ENCODE measurements around the gene CHSY1. TPM values are rescaled to one million over a fixed set of nuclear protein-coding genes. Genes with fewer than 3 reads are reported as not detected.

Gene CHSY1
- total RNA-seq, 1 experiment from 2014 or later: 82.3 TPM

GRCh38 chr15:101200181-101200580 is 51.7 kb downstream of the CHSY1 start:
- H3K4me3 ChIP-seq: peak overlapping the region; percentile 0; the same call in 1 of the 2 replicates
- peak overlapping the region; percentile 93 for H3K27ac ChIP-seq
- DNase-seq: peak in 1 of 2 experiments; percentile 37
- no peaks in the 10 kb centered on the region for H3K9me3 ChIP-seq (replicated peaks)
- H3K4me1 ChIP-seq: peaks cover 59% of the 10 kb centered on the region
- peaks cover 6% of the 10 kb centered on the region; the same call in 1 of the 2 replicates for H3K36me3 ChIP-seq
- no peaks in the 10 kb centered on the region for H3K27me3 ChIP-seq

DNA sequence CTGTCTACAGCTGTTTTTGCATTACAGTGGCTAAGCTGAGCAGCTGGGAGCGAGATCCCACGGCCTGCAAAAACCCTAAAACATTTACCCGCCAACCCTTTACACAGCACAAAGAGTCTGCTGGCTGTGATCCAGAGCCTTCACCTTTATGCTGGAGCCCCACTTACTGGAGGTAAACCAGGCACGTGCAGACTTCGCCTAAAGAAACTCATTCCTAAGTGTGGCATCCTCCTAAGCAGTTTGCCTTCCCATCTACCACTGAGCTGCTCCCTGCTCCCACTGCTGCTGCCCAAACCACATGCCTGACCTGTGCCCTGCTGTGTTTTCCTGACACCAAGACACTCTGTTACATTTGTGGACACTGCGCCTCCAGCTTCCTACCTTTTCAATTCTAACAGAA is 53.0 kb downstream of the CHSY1 start:
- Histone ChIP-seq H3K36me3 (0 out of 2 replicates have a peak, but pooled peaks cover 5% of the 10 kb centered on the region), H3K4me3 (peak overlapping the region; percentile 15), H3K27ac (peak overlapping the region; percentile 93), H3K9me3 (replicated peaks) (no peaks in the 10 kb centered on the region), H3K27me3 (no peaks in the 10 kb centered on the region), H3K4me1 (peaks cover 72% of the 10 kb centered on the region)
- peak; percentile 59 to 77 for DNase-seq

DNA sequence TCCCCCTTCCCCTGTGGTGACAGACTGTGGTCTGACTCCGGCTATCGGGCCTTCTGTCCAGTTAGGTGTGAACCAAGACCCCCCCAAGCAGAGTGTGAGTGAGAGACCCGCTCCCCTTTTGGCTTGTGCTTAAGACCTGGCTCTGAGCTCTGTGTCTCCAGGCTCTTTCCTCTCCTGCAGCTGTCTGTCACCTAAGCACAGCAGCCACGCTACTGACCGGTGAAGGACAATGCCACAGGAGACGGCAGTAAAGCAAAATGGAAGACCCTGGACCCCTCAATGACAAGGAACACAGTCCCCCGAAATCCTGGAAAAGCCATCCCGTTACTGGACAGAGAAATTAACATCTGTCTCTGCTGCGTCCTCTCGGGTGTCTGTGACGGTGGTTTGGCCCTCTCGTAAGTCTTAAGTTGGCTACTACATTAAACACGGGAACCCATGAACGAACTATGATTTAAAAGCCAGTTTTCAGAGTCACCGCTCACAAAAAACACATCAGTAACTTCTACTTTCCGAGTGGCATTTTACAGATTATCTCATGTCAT is 53.7 kb downstream of the CHSY1 start:
- DNase-seq: peak in 1 of 2 experiments; percentile 60
- Histone ChIP-seq H3K27me3 (no peaks in the 10 kb centered on the region), H3K27ac (peak overlapping the region; percentile 93), H3K4me3 (peak overlapping the region; percentile 15), H3K4me1 (peaks cover 66% of the 10 kb centered on the region), H3K36me3 (0 out of 2 replicates have a peak, but pooled peaks cover 5% of the 10 kb centered on the region), H3K9me3 (replicated peaks) (no peaks in the 10 kb centered on the region)

DNA sequence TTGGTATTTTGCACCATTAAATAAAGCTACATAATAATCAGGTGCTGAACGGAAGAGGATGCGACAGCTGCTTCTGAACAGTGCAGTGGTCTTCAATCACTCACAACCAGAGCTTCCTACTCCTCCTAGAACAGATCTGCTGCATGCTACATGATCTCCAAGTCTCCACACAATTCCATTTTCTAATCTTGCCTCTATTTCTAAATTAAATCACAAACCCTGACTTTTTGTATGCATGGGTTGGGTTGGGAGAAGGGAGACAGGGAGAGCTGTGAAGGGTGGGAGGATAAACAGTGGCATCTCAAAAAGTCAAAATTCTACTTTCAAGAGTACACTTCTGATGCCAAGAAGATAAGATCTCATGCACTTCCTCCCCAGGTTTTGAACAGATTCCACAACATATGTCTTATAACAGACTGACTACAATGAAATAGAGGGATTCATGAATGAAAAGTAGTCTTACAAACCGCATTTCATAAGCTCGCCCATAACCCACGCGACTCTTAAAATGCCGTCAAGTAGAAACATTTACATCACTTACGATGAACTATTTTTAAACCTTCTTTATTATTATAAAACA is 57.2 kb downstream of the CHSY1 start:
- peak in 1 of 2 experiments; percentile 54 for DNase-seq
- H3K27ac ChIP-seq: no peak overlapping the region; the same call in 1 of the 2 replicates
- H3K9me3 ChIP-seq (replicated peaks): no peaks in the 10 kb centered on the region
- H3K36me3 ChIP-seq: 0 out of 2 replicates have a peak, but pooled peaks cover 5% of the 10 kb centered on the region
- no peaks in the 10 kb centered on the region for H3K27me3 ChIP-seq
- no peak overlapping the region for H3K4me3 ChIP-seq
- peaks cover 55% of the 10 kb centered on the region for H3K4me1 ChIP-seq

DNA sequence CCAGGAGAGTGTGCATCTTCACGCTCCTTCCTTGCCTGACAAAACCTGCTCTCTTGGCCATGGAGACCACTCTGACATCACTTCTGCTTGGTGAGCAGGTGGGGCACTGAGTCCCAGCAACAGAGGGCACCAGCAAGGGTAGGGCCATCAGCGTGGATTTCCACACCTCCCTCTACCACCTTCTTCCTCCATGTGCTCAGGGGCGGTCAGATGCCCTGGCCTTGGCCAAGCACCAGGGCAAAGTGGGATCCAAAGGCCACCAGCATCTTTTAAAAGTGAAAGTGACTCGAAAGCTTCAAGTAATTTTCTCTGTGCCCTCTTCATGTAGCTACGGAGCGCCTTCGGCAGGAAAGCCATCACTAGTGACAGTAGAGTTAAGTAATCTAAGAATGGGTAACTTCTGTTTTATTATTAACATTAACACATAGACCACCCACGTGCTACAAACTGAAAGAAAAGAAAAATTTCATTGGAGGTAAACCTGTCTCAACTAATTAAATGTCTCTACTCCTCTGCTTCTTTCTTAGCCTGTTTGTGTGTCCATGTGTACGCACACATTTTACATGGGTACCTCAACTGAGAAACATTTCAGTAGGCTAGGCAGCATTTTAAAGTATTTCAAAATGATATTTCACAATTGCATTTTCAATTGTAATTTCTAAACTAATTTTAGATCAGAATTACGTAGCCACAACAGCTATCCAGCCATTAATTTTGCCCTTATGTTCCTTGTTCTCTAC is 57.9 kb downstream of the CHSY1 start:
- Histone ChIP-seq H3K27ac (no peak overlapping the region), H3K9me3 (replicated peaks) (no peaks in the 10 kb centered on the region), H3K36me3 (0 out of 2 replicates have a peak, but pooled peaks cover 5% of the 10 kb centered on the region), H3K4me3 (no peak overlapping the region), H3K27me3 (no peaks in the 10 kb centered on the region), H3K4me1 (peaks cover 55% of the 10 kb centered on the region)
- no peak for DNase-seq

DNA sequence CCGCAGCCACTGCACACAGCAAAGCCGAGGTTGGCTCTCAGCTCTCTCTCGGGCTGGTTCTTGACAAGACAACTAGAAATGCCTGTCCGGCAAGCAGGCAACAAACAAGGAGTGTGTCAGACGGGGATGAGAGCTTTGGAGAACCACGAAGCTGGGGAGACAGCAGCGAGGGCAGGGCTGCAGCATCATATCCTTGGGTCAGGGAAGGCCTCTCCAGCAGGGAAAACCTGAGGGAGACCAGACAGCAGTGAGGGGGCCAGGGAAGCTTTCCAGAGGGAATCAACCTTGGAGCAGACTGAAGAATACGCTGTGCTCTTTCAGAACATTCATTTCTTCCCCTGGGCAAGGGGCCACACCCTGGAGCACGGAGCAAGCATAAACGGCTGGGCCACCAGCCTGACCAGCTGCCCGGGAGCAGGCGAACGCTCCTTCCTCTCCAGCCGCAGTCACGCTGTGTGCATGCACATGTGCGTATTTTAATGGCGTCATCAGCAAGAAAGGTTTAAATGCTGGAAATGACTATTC is 58.7 kb downstream of the CHSY1 start:
- peaks cover 55% of the 10 kb centered on the region for H3K4me1 ChIP-seq
- 0 out of 2 replicates have a peak, but pooled peaks cover 5% of the 10 kb centered on the region for H3K36me3 ChIP-seq
- no peak overlapping the region for H3K27ac ChIP-seq
- no peaks in the 10 kb centered on the region for H3K9me3 ChIP-seq (replicated peaks)
- H3K27me3 ChIP-seq: no peaks in the 10 kb centered on the region
- DNase-seq: no peak
- H3K4me3 ChIP-seq: no peak overlapping the region

- Histone ChIP-seq H3K4me1 (peaks cover 49% of the 10 kb centered on the region), H3K4me3 (no peak overlapping the region), H3K27ac (no peak overlapping the region), H3K36me3 (0 out of 2 replicates have a peak, but pooled peaks cover 5% of the 10 kb centered on the region), H3K27me3 (no peaks in the 10 kb centered on the region), H3K9me3 (replicated peaks) (no peaks in the 10 kb centered on the region)
- no peak for DNase-seq
Observed at GRCh38 chr15:101192081-101192480, 59.8 kb downstream of the CHSY1 start.

DNA sequence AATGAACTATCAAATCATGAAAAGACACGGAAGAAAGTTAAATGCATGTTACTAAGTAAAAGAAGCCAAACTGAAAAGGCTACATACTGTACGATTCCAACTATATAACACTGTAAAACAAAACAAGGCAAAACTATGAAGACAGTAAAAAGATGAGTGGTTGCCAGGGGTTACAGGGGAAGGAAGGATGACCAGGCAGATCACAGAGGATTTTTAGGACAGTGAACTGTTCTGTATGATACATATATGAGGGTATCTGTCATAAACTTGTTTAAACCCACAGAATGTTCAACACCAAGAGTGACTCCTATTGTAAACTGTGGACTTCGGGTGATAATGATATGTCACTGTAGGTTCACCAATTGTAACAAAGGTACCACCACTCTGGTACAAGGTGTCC is 60.6 kb downstream of the CHSY1 start:
- Histone ChIP-seq H3K36me3 (0 out of 2 replicates have a peak, but pooled peaks cover 5% of the 10 kb centered on the region), H3K27me3 (no peaks in the 10 kb centered on the region), H3K27ac (no peak overlapping the region), H3K9me3 (replicated peaks) (no peaks in the 10 kb centered on the region), H3K4me1 (peaks cover 55% of the 10 kb centered on the region), H3K4me3 (no peak overlapping the region)
- no peak for DNase-seq

DNA sequence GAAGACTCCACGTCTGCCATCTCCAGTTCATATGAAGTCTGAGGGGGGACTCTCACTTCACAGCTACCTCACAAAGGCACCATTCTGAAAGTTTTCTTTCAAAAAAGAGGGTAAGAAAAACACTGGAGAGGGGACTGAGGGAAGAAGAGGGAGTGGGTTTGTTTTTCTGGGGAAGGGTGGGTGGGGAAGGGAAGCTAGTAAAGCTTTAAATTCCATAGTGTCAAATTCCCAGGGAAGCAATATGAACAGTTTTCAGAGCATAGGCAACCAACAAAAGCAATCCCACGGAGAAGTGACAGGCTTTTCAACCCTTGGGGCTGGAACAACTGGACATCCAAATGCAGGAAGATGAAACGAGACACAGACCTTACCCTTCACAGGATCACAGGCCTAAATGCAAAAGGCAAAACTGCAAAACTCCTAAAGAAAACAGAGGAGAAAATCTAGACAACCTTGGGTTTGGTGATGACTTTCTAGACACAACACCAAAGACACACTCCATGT is 61.7 kb downstream of the CHSY1 start:
- Histone ChIP-seq H3K4me3 (no peak overlapping the region), H3K4me1 (peaks cover 53% of the 10 kb centered on the region), H3K27ac (peak overlapping the region; percentile 97), H3K9me3 (replicated peaks) (no peaks in the 10 kb centered on the region), H3K36me3 (0 out of 2 replicates have a peak, but pooled peaks cover 2% of the 10 kb centered on the region), H3K27me3 (no peaks in the 10 kb centered on the region)
- DNase-seq: peak in 1 of 2 experiments; percentile 67

DNA sequence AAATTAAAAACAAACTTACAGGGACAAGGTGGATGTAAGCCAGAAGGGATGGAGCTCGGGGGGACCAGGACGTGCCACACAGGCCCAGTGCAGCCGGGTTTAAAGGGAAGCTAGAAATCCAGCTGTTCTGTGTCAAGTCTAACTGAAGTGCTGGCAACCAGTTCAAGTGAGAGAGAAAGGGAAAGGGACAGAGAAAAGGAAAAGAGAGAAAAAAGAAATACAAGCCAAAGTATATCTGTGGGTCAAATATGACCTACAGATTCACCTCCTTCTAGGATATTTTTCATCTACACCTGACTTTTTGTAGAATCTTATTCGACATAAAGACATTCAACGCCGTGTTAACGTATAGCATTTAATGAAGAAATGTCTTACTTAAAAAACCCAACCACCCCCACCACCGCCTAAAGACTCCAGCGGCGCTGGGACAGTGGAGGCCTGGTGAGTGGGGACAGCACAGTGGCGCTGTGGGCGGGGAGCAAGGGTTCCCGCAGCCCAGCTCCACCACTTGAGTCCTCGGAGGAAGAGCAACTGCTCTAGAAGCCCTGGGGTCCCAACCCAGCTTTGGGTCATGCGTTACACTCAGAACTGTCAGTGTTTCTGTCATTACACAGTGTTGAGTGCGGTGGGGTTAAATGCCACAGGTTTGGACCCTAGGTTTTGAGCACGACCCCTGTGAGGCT is 62.3 kb downstream of the CHSY1 start:
- Histone ChIP-seq H3K4me3 (peak overlapping the region; percentile 40), H3K27ac (peak overlapping the region; percentile 97), H3K36me3 (no peaks in the 10 kb centered on the region), H3K9me3 (replicated peaks) (no peaks in the 10 kb centered on the region), H3K27me3 (no peaks in the 10 kb centered on the region), H3K4me1 (peaks cover 47% of the 10 kb centered on the region)
- peak in 1 of 2 experiments; percentile 58 for DNase-seq

- H3K27ac ChIP-seq: peak overlapping the region; percentile 97
- peak; percentile 41 to 60 for DNase-seq
- peaks cover 43% of the 10 kb centered on the region for H3K4me1 ChIP-seq
- no peaks in the 10 kb centered on the region for H3K9me3 ChIP-seq (replicated peaks)
- H3K36me3 ChIP-seq: no peaks in the 10 kb centered on the region
- no peaks in the 10 kb centered on the region for H3K27me3 ChIP-seq
- peak overlapping the region; percentile 40 for H3K4me3 ChIP-seq
Observed at GRCh38 chr15:101188637-101189408, 63.0 kb downstream of the CHSY1 start.

GRCh38 chr15:101187820-101188636 is 63.8 kb downstream of the CHSY1 start:
- H3K4me1 ChIP-seq: peaks cover 47% of the 10 kb centered on the region
- H3K27me3 ChIP-seq: no peaks in the 10 kb centered on the region
- DNase-seq: peak; percentile 87 to 97
- H3K4me3 ChIP-seq: peak overlapping the region; percentile 40
- no peaks in the 10 kb centered on the region for H3K9me3 ChIP-seq (replicated peaks)
- no peaks in the 10 kb centered on the region for H3K36me3 ChIP-seq
- peak overlapping the region; percentile 97 for H3K27ac ChIP-seq

DNA sequence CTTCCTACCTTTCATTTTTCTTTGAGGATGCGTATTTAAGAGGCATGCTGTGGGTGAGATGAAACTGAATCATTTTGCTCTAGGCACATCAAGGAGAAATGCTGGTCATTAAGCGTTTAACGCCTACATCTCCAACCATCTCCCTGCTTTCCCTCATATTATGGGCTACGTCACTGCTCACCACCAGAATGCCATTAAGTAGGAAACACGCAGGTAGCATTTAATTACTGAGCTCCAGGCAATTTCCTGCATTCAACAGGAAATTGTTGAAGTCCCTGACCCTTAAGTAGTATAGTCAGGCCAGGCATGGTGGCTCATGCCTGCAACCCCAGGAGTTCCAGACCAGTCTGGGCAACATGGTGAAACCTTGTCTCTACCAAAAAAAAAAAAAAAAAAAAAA is 66.1 kb downstream of the CHSY1 start:
- no peak overlapping the region for H3K27ac ChIP-seq
- no peaks in the 10 kb centered on the region for H3K27me3 ChIP-seq
- DNase-seq: no peak
- peaks cover 21% of the 10 kb centered on the region for H3K36me3 ChIP-seq
- peaks cover 51% of the 10 kb centered on the region for H3K4me1 ChIP-seq
- H3K4me3 ChIP-seq: no peak overlapping the region
- no peaks in the 10 kb centered on the region for H3K9me3 ChIP-seq (replicated peaks)

Measured in SJCRH30 (cell line).